ENCODE results near the gene NCOR1. TPM values are rescaled to one million over a fixed set of nuclear protein-coding genes. Genes with fewer than 3 reads are reported as not detected.

Gene NCOR1
- polyA plus RNA-seq, 1 of the 3 experiments (the other 2 are of a cell fraction) = 42.1 TPM

DNA sequence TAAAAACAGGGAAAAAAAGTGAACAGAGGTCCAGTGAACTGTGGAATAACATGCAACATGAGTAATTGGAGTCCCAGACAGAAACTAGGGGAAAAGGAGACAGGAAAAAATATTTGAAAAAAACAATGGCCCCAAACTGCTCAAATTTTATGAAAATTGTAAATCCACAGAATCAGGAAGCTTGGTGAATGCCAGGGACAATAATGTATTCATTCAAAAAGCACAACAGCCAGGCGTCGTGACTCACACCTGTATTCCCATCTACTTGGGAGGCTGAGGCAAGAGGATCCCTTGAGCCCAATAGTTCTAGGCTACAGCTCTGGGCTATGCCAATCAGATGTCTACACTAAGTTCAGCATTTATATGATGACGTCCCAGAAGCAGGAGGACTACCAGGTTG, 23.7 kb downstream of the NCOR1 start (continued):
- TF ChIP-seq, protein P1, sequence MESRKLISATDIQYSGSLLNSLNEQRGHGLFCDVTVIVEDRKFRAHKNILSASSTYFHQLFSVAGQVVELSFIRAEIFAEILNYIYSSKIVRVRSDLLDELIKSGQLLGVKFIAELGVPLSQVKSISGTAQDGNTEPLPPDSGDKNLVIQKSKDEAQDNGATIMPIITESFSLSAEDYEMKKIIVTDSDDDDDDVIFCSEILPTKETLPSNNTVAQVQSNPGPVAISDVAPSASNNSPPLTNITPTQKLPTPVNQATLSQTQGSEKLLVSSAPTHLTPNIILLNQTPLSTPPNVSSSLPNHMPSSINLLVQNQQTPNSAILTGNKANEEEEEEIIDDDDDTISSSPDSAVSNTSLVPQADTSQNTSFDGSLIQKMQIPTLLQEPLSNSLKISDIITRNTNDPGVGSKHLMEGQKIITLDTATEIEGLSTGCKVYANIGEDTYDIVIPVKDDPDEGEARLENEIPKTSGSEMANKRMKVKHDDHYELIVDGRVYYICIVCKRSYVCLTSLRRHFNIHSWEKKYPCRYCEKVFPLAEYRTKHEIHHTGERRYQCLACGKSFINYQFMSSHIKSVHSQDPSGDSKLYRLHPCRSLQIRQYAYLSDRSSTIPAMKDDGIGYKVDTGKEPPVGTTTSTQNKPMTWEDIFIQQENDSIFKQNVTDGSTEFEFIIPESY (IDR thresholded peaks at IDR 0.05; ENCODE audit: borderline replicate concordance, low read depth) = no peak
- TF ChIP-seq GABPA (IDR thresholded peaks at IDR 0.05; ENCODE audit: low read depth) = no peak

DNA sequence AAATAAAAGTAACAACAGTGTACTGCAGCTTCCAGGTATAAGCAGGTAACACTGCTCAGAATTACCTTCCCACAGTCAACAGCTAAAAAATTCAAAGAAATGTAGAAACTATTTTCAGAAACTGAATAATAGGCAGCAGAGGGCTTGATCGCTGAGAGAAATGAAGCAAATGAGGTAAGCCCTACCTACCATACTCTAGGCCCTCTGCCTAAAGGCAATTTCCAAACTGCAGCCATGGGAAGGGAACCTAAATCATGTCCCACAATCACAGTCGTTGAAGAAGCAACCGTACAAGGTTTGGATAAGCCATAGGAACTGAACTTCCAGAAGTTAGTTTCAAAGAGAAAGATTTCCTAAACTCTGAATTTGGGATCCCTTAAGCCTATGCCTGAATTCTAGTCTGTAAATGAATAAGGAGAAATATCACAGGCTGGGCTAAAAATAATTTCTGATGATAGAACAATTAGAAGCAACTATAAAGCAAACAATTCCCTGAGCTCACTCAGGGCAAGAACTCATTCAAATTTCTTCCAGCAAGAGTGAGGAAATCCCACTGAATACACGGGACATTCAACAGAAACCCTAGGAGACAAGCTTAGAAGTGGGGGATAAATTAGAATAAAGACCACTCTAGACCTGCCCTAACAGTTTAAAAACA, 24.5 kb downstream of the NCOR1 start:
- no peaks in the 10 kb centered on the region for H3K27me3 ChIP-seq (ENCODE audit: insufficient read depth)
- POLR2A ChIA-PET = interaction anchor here (0.9 kb wide), 1 partner anchor 128 kb away, joined by 3 read pairs; no protein-coding TSS in a partner anchor
- H3K36me3 ChIP-seq (replicated peaks in 1 of 2; ENCODE audit: control insufficient read depth in 1 of 2, insufficient read depth in 2 of 2, low read length in 1 of 2) = peaks cover 12 to 71% of the 10 kb centered on the region in 2 experiments
- H3K4me1 ChIP-seq (ENCODE audit: control insufficient read depth in 1 of 2, insufficient read depth in 2 of 2, low read depth in 1 of 2, low read length in 1 of 2) = peaks cover 0 to 10% of the 10 kb centered on the region in 2 experiments; a peak in 1 of 4 replicates
- CTCF ChIA-PET = no interaction called here
- H3K9me3 ChIP-seq = no peaks in the 10 kb centered on the region
- no peak overlapping the region for H3K4me2 ChIP-seq
- no peak overlapping the region for H3K4me3 ChIP-seq (ENCODE audit: low read depth in 2 of 2, low read length in 1 of 2)
- H4K20me1 ChIP-seq (ENCODE audit: insufficient read depth) = peaks cover 33% of the 10 kb centered on the region
- peaks cover 99% of the 10 kb centered on the region for H3K79me2 ChIP-seq (ENCODE audit: insufficient read depth)
- 85% methylated on average over 4 of the region's 4 CpGs for WGBS (ENCODE audit: low lambda C conversion rate)
- DNase-seq = no peak
- H2AFZ ChIP-seq (ENCODE audit: low read depth) = no peak overlapping the region
- H3K27ac ChIP-seq (ENCODE audit: low read depth in 2 of 2, low read length in 1 of 2) = peak overlapping the region in 1 of 2 experiments; percentile 36; a peak in 2 of 4 replicates
- TF ChIP-seq TAF1 (IDR thresholded peaks at IDR 0.05; ENCODE audit: borderline replicate concordance, low read depth, low read length) (no peak), POLR2AphosphoS5 (IDR thresholded peaks at IDR 0.05; ENCODE audit: low read depth, low read length) (no peak), FOSL2 (IDR thresholded peaks at IDR 0.05; ENCODE audit: borderline replicate concordance, low read depth) (no peak), JUND (IDR thresholded peaks at IDR 0.05) (no peak), CHD2 (IDR thresholded peaks at IDR 0.05; ENCODE audit: low read length, partially characterized antibody) (no peak)
- TF ChIP-seq, protein P2, sequence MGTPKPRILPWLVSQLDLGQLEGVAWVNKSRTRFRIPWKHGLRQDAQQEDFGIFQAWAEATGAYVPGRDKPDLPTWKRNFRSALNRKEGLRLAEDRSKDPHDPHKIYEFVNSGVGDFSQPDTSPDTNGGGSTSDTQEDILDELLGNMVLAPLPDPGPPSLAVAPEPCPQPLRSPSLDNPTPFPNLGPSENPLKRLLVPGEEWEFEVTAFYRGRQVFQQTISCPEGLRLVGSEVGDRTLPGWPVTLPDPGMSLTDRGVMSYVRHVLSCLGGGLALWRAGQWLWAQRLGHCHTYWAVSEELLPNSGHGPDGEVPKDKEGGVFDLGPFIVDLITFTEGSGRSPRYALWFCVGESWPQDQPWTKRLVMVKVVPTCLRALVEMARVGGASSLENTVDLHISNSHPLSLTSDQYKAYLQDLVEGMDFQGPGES (IDR thresholded peaks at IDR 0.05; ENCODE audit: low read depth, low read length) = no peak
- peaks cover 31% of the 10 kb centered on the region for H3F3A ChIP-seq (replicated peaks; ENCODE audit: insufficient read depth)
- H3K9ac ChIP-seq = no peak overlapping the region
- no peaks in the 10 kb centered on the region for H3K9me2 ChIP-seq

DNA sequence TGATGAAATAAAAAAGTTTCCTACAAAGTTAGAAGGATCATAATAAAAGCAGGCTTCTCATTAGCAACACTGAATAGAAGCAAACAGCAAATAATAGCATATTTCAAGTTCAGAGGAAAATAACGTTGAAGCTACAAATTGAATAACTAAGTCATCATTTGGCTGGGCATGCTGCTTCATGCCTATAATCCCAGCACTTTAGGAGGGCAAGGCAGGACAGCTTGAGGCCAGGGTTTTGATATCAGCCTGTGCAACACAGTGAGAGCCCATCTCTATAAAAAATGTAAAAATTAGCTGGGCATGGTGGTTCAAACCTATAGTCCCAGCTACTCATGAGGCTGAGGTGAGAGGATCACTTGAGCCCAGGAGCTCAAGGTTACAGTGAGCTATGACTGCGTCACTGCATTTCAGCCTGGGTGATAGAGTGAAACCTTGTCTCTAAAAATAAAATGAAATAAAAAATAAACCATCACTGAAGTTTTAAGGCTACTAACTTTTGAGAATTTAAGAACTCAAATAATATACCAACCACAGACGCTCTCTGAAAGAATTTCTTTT, 25.5 kb downstream of the NCOR1 start:
- H3F3A ChIP-seq (replicated peaks; ENCODE audit: insufficient read depth) = peaks cover 24% of the 10 kb centered on the region
- no peaks in the 10 kb centered on the region for H3K27me3 ChIP-seq (ENCODE audit: insufficient read depth)
- H3K79me2 ChIP-seq (ENCODE audit: insufficient read depth) = peaks cover 99% of the 10 kb centered on the region
- peaks cover 26% of the 10 kb centered on the region for H4K20me1 ChIP-seq (ENCODE audit: insufficient read depth)
- no peak overlapping the region for H3K9ac ChIP-seq
- H3K9me3 ChIP-seq = no peaks in the 10 kb centered on the region
- H3K4me3 ChIP-seq (ENCODE audit: low read depth in 2 of 2, low read length in 1 of 2) = no peak overlapping the region
- H3K4me2 ChIP-seq = no peak overlapping the region
- H3K9me2 ChIP-seq = no peaks in the 10 kb centered on the region
- TF ChIP-seq, protein P3, sequence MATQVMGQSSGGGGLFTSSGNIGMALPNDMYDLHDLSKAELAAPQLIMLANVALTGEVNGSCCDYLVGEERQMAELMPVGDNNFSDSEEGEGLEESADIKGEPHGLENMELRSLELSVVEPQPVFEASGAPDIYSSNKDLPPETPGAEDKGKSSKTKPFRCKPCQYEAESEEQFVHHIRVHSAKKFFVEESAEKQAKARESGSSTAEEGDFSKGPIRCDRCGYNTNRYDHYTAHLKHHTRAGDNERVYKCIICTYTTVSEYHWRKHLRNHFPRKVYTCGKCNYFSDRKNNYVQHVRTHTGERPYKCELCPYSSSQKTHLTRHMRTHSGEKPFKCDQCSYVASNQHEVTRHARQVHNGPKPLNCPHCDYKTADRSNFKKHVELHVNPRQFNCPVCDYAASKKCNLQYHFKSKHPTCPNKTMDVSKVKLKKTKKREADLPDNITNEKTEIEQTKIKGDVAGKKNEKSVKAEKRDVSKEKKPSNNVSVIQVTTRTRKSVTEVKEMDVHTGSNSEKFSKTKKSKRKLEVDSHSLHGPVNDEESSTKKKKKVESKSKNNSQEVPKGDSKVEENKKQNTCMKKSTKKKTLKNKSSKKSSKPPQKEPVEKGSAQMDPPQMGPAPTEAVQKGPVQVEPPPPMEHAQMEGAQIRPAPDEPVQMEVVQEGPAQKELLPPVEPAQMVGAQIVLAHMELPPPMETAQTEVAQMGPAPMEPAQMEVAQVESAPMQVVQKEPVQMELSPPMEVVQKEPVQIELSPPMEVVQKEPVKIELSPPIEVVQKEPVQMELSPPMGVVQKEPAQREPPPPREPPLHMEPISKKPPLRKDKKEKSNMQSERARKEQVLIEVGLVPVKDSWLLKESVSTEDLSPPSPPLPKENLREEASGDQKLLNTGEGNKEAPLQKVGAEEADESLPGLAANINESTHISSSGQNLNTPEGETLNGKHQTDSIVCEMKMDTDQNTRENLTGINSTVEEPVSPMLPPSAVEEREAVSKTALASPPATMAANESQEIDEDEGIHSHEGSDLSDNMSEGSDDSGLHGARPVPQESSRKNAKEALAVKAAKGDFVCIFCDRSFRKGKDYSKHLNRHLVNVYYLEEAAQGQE (IDR thresholded peaks at IDR 0.05; ENCODE audit: low read depth, low read length) = no peak
- TF ChIP-seq POLR2AphosphoS5 (IDR thresholded peaks at IDR 0.05; ENCODE audit: low read depth, low read length) = no peak
- TF ChIP-seq, protein P4, sequence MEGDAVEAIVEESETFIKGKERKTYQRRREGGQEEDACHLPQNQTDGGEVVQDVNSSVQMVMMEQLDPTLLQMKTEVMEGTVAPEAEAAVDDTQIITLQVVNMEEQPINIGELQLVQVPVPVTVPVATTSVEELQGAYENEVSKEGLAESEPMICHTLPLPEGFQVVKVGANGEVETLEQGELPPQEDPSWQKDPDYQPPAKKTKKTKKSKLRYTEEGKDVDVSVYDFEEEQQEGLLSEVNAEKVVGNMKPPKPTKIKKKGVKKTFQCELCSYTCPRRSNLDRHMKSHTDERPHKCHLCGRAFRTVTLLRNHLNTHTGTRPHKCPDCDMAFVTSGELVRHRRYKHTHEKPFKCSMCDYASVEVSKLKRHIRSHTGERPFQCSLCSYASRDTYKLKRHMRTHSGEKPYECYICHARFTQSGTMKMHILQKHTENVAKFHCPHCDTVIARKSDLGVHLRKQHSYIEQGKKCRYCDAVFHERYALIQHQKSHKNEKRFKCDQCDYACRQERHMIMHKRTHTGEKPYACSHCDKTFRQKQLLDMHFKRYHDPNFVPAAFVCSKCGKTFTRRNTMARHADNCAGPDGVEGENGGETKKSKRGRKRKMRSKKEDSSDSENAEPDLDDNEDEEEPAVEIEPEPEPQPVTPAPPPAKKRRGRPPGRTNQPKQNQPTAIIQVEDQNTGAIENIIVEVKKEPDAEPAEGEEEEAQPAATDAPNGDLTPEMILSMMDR (IDR thresholded peaks at IDR 0.05) = no peak
- no peak for TF ChIP-seq MXI1 (IDR thresholded peaks at IDR 0.05; ENCODE audit: low read depth, low read length)
- TF ChIP-seq JUND (IDR thresholded peaks at IDR 0.05) = no peak
- TF ChIP-seq NRF1 (IDR thresholded peaks at IDR 0.05; ENCODE audit: low read depth, low read length) = no peak
- no peak for TF ChIP-seq SMC3 (IDR thresholded peaks at IDR 0.05; ENCODE audit: low read depth, low read length)
- WGBS (ENCODE audit: low lambda C conversion rate) = 90% methylated on average over 3 of the region's 3 CpGs
- H3K4me1 ChIP-seq (ENCODE audit: control insufficient read depth in 1 of 2, insufficient read depth in 2 of 2, low read depth in 1 of 2, low read length in 1 of 2) = peaks cover 0 to 10% of the 10 kb centered on the region in 2 experiments; a peak in 1 of 4 replicates
- no peak for DNase-seq
- H3K36me3 ChIP-seq (replicated peaks in 1 of 2; ENCODE audit: control insufficient read depth in 1 of 2, insufficient read depth in 2 of 2, low read length in 1 of 2) = peaks cover 13 to 70% of the 10 kb centered on the region in 2 experiments
- ChIA-PET POLR2A (no interaction called here), CTCF (no interaction called here)
- H3K27ac ChIP-seq (ENCODE audit: low read depth in 2 of 2, low read length in 1 of 2) = peak overlapping the region in 1 of 2 experiments; percentile 4; a peak in 1 of 4 replicates
- no peak overlapping the region for H2AFZ ChIP-seq (ENCODE audit: low read depth)
